HG03460 (cell line): ENCODE results near the gene ASTN1.

ENCODE experiments used
- ATAC-seq: cut with Tn5 transposase; IDR thresholded peaks from one replicate; pipeline ENCODE4 v1.9.1; 2021; ENCODE audit not compliant: unreplicated experiment

Gene ASTN1

DNA sequence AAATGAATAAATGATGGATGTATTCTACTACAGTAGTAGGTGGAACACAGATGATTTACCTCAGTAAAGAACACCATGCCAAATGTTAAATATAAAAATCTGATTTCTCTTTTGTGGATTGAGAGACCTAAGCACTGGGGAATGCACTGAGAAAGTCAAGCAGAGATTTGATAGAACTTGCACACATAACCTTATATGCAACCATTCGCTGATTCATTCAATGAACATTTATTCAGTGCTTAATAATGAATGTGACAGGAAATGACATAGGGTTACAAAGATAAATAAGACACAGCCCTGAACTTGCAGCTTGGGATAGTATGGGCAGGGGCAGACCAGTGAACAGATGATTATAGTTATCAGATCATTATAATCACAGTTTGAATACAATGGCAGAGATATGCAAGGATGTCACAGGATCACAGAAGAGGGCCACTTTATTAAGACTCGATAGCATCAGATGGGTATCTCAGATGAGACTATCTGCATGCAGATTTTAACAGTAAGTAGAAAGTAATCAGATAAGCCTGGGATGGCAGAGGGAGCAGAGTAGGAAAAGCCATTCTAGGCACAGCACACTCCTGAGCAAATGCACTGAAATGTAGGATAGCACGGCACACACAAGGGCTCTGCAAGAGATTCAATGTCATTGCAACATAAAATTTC is 169.4 kb downstream of the ASTN1 start:
- ATAC-seq, result no peak

DNA sequence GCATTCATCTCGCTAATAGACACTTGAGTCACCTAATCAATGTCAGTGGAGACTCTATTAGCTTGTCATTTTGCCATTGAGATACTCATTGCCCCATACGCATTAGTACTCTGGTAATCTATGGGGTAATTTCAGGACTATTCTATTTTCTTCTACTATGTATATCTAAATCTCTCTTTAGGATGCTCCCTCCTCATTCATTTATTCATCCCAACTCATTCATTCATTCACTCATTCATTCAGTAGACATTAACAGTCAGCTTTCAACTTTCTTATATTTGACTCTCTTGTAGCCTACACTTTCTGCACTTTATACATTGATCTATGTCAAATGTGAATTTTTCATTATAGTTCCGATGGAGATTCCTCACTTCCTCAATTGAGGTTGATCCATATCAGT is 170.9 kb downstream of the ASTN1 start:
- ATAC-seq, result no peak

GRCh38 chr1:176989754-176990153 is 174.8 kb downstream of the ASTN1 start:
- no peak for ATAC-seq

GRCh38 chr1:176989023-176989422 is 175.5 kb downstream of the ASTN1 start:
- no peak for ATAC-seq

- ATAC-seq, result no peak
Observed at GRCh38 chr1:176987016-176987415, 177.5 kb downstream of the ASTN1 start.

GRCh38 chr1:176983731-176984130 is 180.8 kb downstream of the ASTN1 start:
- no peak for ATAC-seq

DNA sequence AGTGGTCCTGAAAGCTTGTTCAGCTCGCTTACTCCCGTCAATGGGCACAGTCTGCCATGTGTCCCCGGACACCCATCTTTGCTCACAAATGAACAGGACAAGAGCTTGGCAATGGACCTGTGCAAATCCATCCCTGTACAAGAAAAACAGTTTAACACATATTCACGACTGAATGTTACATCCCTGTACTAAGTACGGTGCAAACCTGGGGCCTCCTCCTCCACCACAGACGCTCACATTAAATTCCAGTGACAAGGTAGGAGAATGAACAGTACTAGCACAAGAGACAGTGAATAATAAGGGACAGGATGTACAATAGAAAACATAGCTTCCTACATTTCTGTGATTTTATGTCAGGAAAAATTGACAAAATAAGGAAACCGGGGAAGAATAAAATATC is 187.7 kb downstream of the ASTN1 start:
- no peak for ATAC-seq

GRCh38 chr1:176976225-176976624 is 188.3 kb downstream of the ASTN1 start:
- no peak for ATAC-seq

DNA sequence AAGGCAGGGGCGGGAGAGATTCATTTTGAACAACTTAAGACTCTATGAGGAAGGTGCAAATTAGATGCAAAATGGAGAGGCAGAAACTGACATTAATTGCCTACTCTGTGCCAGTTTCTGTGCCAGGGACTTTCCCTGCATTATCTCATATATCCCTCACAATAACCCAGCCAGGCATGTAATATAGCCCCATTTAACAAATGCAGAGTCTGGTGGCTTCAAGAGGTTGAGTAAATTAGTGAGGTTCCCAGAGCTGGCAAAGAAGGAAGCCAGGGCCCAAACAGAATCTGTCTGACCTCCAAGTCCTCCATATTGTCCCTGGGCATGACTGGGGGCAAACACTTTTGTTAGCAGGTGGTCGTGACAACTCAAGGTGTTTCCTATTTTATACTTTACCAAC is 199.8 kb downstream of the ASTN1 start:
- no peak for ATAC-seq

DNA sequence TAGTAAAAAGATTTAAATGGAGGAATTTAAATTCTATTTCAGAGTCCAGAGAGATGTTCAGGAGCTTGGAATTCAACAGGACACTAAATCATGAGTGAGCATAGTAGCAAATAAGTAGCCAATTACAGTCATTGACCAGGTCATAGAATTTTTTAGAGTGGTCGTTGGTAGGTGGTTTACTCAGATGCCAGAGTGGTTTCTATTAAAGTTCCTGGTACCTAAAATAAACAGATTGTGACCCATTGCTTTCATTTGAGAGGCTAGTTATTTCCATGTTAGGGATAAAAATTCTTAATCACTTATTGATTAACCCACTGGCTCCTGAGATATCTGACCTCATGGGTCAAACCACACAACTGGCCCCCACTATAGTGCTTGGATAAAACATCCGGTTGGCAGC is 201.3 kb downstream of the ASTN1 start:
- no peak for ATAC-seq

GRCh38 chr1:176961678-176962077 is 202.8 kb downstream of the ASTN1 start:
- ATAC-seq, result no peak

DNA sequence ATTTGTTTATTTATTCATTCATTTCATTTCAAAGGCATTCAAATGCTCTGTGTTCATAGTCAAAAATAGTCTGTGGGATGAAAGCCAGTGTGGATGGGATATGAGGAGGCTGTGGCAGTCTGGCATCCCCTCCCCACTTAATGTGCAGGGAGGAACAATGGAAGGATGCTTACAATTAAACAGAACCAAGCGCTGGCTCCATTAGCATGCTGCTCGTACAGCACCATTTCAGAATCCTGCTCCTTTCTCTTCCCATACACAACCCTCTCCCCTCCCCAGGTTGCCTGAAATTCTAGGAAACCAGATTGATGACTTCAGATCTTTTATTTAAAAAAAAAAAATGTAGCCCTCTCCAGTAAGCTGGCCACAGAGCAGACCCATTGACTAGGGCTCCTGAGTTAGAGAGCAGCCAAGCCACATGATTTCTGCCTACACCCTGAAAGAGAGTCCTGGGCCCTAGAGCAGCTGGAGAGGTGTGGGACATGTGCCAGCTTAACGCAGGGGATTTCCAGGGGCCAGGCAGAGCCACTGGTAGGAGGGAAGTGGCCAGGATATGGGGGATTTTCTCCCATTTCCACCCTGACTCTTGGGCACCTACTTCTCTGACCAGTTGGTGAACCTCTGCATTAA is 205.2 kb downstream of the ASTN1 start:
- no peak for ATAC-seq

DNA sequence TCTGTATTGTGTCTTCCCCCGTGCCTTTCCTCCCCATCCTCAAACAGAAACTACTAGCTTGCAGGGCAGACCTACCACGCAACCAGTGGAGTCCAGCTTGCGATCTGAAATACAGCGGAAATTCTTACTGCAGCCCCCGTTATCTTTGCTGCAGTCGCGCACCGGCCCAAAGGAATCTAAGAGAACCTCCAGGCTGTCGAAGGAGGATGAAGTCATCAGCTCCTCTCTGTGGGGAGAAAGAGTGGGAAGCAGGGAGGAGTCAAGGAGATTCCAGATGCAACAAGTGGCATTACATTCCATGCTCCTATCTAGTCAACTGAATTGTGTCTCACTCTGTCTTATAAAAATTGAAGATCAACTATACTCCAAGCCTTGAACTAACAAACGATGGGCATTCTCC is 206.9 kb downstream of the ASTN1 start:
- ATAC-seq, result no peak

DNA sequence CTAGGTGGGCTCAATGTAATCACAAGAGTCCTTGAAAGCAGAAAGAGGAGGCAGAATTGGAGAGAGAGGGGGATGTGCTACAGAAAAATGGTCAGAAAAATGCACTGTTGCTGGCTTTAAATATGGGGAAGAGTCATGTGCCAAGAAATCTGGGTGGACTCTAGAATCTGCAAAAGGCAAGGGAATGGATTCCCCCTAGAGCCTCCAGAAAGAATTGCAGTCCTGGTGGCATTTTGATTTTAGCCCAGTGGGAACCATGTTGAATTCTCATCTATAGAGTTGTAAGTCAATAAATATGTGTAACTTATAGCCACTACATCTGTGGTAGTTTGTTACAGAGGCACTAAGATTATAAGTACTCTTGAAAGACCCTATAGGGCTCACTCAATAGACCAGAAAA is 210.3 kb downstream of the ASTN1 start:
- ATAC-seq, result no peak

- no peak for ATAC-seq
Observed at GRCh38 chr1:176950736-176951324, 213.7 kb downstream of the ASTN1 start.

GRCh38 chr1:176949033-176949662 is 215.4 kb downstream of the ASTN1 start:
- ATAC-seq, result no peak

GRCh38 chr1:176944606-176945005 is 219.9 kb downstream of the ASTN1 start:
- no peak for ATAC-seq

DNA sequence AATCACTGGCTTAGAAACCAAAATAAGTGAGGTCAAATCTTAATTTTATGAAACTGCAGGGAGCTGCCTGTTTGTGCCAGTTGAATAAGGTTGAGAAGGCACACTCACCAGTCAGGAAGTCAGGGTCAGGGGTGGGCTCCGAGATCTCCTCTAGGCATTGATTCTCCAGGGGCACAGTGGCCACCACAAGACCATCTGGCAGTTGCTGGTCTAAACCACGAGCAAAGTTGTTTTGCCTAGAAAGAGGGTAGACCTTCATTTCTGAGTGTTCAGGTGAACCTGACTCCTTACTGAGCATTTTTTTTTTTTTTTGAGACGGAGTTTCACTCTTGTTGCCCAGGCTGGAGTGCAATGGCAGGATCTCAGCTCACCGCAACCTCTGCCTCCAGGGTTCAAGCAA is 220.7 kb downstream of the ASTN1 start:
- ATAC-seq, result no peak

GRCh38 chr1:176942346-176942745 is 222.2 kb downstream of the ASTN1 start:
- no peak for ATAC-seq

GRCh38 chr1:176939993-176940392 is 224.5 kb downstream of the ASTN1 start:
- no peak for ATAC-seq

DNA sequence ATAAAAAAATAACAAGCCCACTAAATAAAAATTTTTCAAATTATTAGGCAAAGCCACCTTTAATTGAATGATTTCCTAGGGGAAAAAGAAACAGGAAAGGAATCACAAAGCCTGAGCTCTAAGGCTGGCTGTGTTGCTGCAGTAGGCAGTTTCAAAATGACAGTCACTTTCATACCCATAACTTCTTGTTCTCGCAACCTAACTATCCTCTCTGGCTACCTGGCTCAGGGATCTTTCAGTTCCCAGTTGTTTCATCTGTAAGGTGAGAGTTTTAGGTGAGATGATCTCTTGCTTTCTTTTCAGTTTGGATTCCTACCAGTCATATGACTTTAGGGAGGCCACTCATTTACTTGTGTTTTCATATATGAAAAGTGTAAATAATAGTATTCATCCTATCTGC is 226.1 kb downstream of the ASTN1 start:
- no peak for ATAC-seq

GRCh38 chr1:176934370-176934769 is 230.1 kb downstream of the ASTN1 start:
- no peak for ATAC-seq
